Naive thymus-derived CD4-positive, alpha-beta T cell (primary cell): Measurements from ENCODE around the gene HEG1. TPM values are rescaled to one million over a fixed set of nuclear protein-coding genes. Genes with fewer than 3 reads are reported as not detected.

ENCODE experiments used
- ATAC-seq: fragments of 150-1000 bp; cut with Tn5 transposase; 2 replicates; pipeline ENCODE4 v1.10.0; 2021; ENCODE audit warnings: mild to moderate bottlenecking, moderate library complexity
- CTCF ChIA-PET: fragments of 350-600 bp; sonication (Branson Sonifier 250); formaldehyde crosslinking; loops from one replicate; lab custom pipeline; 2021; ENCODE audit warnings: antibody characterized with exemption; lab: Charles Lee
- POLR2A ChIA-PET: fragments of 350-600 bp; sonication (Branson Sonifier 250); formaldehyde crosslinking; loops from one replicate; lab custom pipeline; 2021; ENCODE audit warnings: antibody characterized with exemption, inconsistent platforms; lab: Charles Lee
- DNase-seq, 9 donors: peaks; one replicate each; pipeline versions ENCODE4 v3.0.0 to v3.0.0-alpha.2; 2020 to 2022; ENCODE audit warnings: mixed read lengths in 1 of 9
- H3K27ac ChIP-seq: one replicate; pipeline ENCODE4 v1.7.0; 2013; ENCODE audit warnings: mild to moderate bottlenecking, low read depth, low read length, moderate library complexity
- H3K27me3 ChIP-seq, 2 donors: one replicate each; pipeline ENCODE4 v1.7.0; 2013; ENCODE audit warnings: low read length in 2 of 2, mild to moderate bottlenecking in 2 of 2, moderate library complexity in 2 of 2; ENCODE audit not compliant: control insufficient read depth in 2 of 2, insufficient read depth in 2 of 2
- H3K36me3 ChIP-seq, 3 experiments: 1 replicate in 2 of 3; 2 replicates in 1 of 3; pipeline ENCODE4 v1.7.0; 2013; ENCODE audit warnings: low read length in 3 of 3, mild to moderate bottlenecking in 3 of 3, moderate library complexity in 1 of 3; ENCODE audit not compliant: insufficient read depth in 3 of 3, control insufficient read depth in 2 of 3
- H3K4me1 ChIP-seq, 2 donors: one replicate each; pipeline ENCODE4 v1.7.0; 2013; ENCODE audit warnings: low read length in 2 of 2, mild to moderate bottlenecking in 2 of 2, moderate library complexity in 1 of 2; ENCODE audit not compliant: control insufficient read depth in 2 of 2, insufficient read depth in 2 of 2
- H3K4me3 ChIP-seq: 2 replicates; pipeline ENCODE4 v1.7.0; 2013; ENCODE audit warnings: mild to moderate bottlenecking, low read length
- H3K9me3 ChIP-seq, 3 experiments: 1 replicate in 2 of 3; 2 replicates in 1 of 3; pipeline ENCODE4 v1.7.0; 2013; ENCODE audit warnings: low read length in 3 of 3; ENCODE audit not compliant: control insufficient read depth in 2 of 3
- H3K27ac Mint-ChIP-seq, 9 donors: one replicate each; pipeline ENCODE4 v1.8.0; 2020 to 2022; ENCODE audit warnings: mixed read lengths in 9 of 9, mild to moderate bottlenecking in 8 of 9, moderate library complexity in 5 of 9, inconsistent platforms in 2 of 9
- H3K27me3 Mint-ChIP-seq, 5 donors: one replicate each; pipeline ENCODE4 v1.8.0; 2021 to 2022; ENCODE audit warnings: mixed read lengths in 5 of 5, mild to moderate bottlenecking in 1 of 5
- H3K36me3 Mint-ChIP-seq, 5 donors: one replicate each; pipeline ENCODE4 v1.8.0; 2020 to 2022; ENCODE audit warnings: mixed read lengths in 5 of 5, mild to moderate bottlenecking in 3 of 5, inconsistent platforms in 1 of 5
- H3K4me1 Mint-ChIP-seq, 7 donors: one replicate each; pipeline ENCODE4 v1.8.0; 2020 to 2022; ENCODE audit warnings: mixed read lengths in 7 of 7, mild to moderate bottlenecking in 3 of 7, inconsistent platforms in 1 of 7
- H3K4me3 Mint-ChIP-seq, 10 donors: one replicate each; pipeline ENCODE4 v1.8.0; 2020 to 2022; ENCODE audit warnings: mild to moderate bottlenecking in 10 of 10, mixed read lengths in 10 of 10, moderate library complexity in 6 of 10, inconsistent platforms in 2 of 10
- H3K9me3 Mint-ChIP-seq, 11 donors: one replicate each; pipeline ENCODE4 v1.8.0; 2020 to 2022; ENCODE audit warnings: mixed read lengths in 11 of 11, mild to moderate bottlenecking in 4 of 11, inconsistent platforms in 1 of 11, moderate library complexity in 1 of 11
- intact Hi-C, 2 donors: fragments of 100-400 bp; cut with micrococcal nuclease; formaldehyde crosslinking; loops; one replicate each; pipeline ENCODE4 v1.15.1; 2023
- polyA plus RNA-seq, 2 donors: library from polyadenylated mRNA; unstranded; fragments of 300-500 nt; fragmentation: Illumina TruSeq; gene quantifications; one replicate each; pipeline ENCODE4 v1.2.3, GENCODE V29; 2021
- total RNA-seq, 6 experiments: library from RNA in 5 of 6; stranded (reverse) in 5 of 6; gene quantifications; 1 replicate in 5 of 6; 2 replicates in 1 of 6; pipeline ENCODE4 v1.2.3 and lab custom pipeline; 2021 to 2026

The HEG1 gene
- total and polyA plus RNA-seq, 7 experiments from 2014 or later: 2.1 to 45.4 (median 17.6) TPM

DNA sequence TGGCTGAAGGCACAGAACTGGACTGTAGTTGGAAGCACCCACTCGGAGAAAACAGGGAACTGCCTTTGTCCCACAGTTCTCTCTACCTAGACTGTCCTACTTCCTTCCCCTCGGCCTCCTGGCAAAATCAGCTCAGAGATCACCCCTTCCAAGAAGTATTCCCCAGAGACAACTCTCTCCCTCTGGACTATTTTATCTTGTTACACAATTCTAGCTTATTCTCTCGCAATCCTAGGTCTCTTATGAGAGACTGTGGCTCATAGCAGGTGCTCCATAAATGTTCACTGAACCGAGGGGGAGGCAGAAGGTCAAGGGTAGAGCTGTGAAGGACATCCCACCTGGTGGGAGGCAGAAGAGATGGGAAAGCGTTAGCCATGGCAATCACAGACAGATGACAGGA, 10.6 kb downstream of the HEG1 start:
- peaks cover 0 to 5% (median 0%) of the 10 kb centered on the region in 3 experiments for H3K36me3 ChIP-seq
- ChIA-PET CTCF (no interaction called here), POLR2A (interaction anchor here (0.6 to 1.0 kb wide), 2 partner anchors 41 to 280 kb away, joined by 3 read pairs; no protein-coding TSS in a partner anchor)
- no peak overlapping the region for H3K4me3 ChIP-seq
- H3K4me1 ChIP-seq: peaks cover under 1 to 7% of the 10 kb centered on the region in 2 donors
- no peaks in the 10 kb centered on the region for H3K27me3 ChIP-seq
- no peaks in the 10 kb centered on the region for H3K9me3 ChIP-seq
- no peak overlapping the region for H3K4me3 Mint-ChIP-seq
- ATAC-seq: no peak
- no peaks in the 10 kb centered on the region for H3K27me3 Mint-ChIP-seq
- no peak overlapping the region for H3K27ac Mint-ChIP-seq
- peaks cover 24 to 52% (median 37%) of the 10 kb centered on the region in 7 donors for H3K4me1 Mint-ChIP-seq
- no peak overlapping the region for H3K27ac ChIP-seq
- H3K9me3 Mint-ChIP-seq: peaks cover 0 to 2% (median 0%) of the 10 kb centered on the region in 11 donors
- intact Hi-C loops: no loop called here
- H3K36me3 Mint-ChIP-seq: peaks cover 4 to 30% (median 15%) of the 10 kb centered on the region in 5 donors
- DNase-seq: no peak

DNA sequence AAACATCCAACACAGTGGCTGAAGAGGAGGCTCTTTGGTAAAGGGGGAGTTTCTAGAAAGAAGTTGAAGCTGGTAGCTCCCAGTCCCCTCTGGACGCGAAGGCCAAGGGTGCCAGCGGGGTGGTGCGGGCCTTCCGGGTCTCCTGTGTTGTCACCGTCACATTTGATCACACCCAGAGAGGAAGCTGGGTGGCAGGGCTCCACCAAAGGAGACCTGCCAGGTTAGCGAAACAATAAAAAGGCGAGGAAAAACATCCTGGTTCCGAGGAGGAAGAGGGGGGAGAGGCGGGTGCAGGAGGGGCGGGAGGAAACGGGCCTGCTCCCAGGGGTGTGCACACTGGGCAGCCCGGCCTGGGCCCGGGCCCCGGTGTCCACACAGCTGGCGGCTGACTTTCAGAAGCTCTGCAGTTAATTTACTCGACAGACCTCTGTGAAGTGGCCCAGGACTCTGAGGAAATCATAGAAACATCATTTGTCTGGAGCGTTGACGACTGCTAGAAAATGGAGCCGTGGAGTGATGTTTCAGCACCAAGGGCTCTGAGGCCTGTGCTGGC, 12.1 kb downstream of the HEG1 start:
- H3K27me3 Mint-ChIP-seq: peaks cover 0 to 2% (median 0%) of the 10 kb centered on the region in 5 donors
- Histone ChIP-seq H3K27me3 (no peaks in the 10 kb centered on the region), H3K4me1 (peaks cover 0 to 7% of the 10 kb centered on the region in 2 donors), H3K36me3 (peaks cover 0 to 5% (median 0%) of the 10 kb centered on the region in 3 experiments), H3K9me3 (no peaks in the 10 kb centered on the region), H3K27ac (peak overlapping the region; percentile 7), H3K4me3 (no peak overlapping the region)
- CTCF ChIA-PET: no interaction called here
- H3K36me3 Mint-ChIP-seq: peaks cover 0 to 33% (median 8%) of the 10 kb centered on the region in 5 donors
- DNase-seq (no peak), ATAC-seq (no peak)
- POLR2A ChIA-PET: no interaction called here
- H3K9me3 Mint-ChIP-seq: peaks cover 0 to 2% (median 0%) of the 10 kb centered on the region in 11 donors
- peaks cover 21 to 55% (median 40%) of the 10 kb centered on the region in 7 donors for H3K4me1 Mint-ChIP-seq
- H3K4me3 Mint-ChIP-seq: no peak overlapping the region
- H3K27ac Mint-ChIP-seq: peak overlapping the region in 2 of 9 donors; percentile 31 to 81
- intact Hi-C loops: no loop called here

DNA sequence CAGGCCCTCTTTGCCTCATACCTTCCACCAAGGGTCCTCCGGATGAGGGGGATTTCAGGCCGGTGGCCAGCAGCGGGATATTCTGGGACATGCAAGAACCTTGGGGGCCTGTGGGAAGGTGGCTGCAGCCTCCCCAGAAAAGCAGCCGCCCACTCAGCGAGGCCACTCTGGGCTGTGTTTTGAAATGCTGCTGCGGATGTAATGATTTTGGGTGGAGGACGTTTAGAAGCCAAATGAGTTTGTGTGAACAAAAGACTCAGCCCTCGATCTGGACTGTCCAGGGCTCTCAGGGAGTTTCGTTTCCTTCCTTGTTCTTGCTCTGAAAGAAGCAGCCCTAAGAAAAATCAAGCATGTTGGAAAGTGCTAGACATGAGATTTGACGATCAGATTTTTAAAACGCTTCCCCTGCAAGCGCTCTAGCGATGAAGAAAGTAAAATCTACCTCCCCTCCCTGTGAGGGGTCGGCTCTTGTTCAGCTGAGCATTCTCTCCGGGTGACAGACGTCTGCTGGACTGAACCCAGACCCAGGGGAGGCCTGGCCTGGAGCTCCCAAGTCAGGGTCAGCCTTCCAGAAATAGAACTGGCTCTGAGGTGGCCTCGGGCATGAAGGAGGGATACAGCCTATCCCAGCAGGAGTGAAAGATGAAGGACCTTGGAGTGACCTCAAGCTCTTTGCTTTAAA, 12.9 kb downstream of the HEG1 start:
- ChIA-PET POLR2A (interaction anchor here (0.8 kb wide), 1 partner anchor 10 kb away, joined by 3 read pairs; no protein-coding TSS in a partner anchor), CTCF (no interaction called here)
- no peak for DNase-seq
- Histone ChIP-seq H3K4me3 (no peak overlapping the region), H3K9me3 (no peaks in the 10 kb centered on the region), H3K36me3 (peaks cover 0 to 5% (median 0%) of the 10 kb centered on the region in 3 experiments), H3K27ac (no peak overlapping the region), H3K27me3 (no peaks in the 10 kb centered on the region), H3K4me1 (peaks cover 3 to 7% of the 10 kb centered on the region in 2 donors)
- intact Hi-C loops: no loop called here
- Mint-ChIP-seq H3K9me3 (peaks cover 0 to 2% (median 0%) of the 10 kb centered on the region in 11 donors), H3K4me3 (no peak overlapping the region), H3K27me3 (peaks cover 0 to 2% (median 0%) of the 10 kb centered on the region in 5 donors), H3K4me1 (peaks cover 16 to 51% (median 39%) of the 10 kb centered on the region in 7 donors), H3K36me3 (peaks cover 0 to 36% (median 8%) of the 10 kb centered on the region in 5 donors), H3K27ac (peak overlapping the region in 3 of 9 donors; percentile 31 to 72 (median 50))
- no peak for ATAC-seq

DNA sequence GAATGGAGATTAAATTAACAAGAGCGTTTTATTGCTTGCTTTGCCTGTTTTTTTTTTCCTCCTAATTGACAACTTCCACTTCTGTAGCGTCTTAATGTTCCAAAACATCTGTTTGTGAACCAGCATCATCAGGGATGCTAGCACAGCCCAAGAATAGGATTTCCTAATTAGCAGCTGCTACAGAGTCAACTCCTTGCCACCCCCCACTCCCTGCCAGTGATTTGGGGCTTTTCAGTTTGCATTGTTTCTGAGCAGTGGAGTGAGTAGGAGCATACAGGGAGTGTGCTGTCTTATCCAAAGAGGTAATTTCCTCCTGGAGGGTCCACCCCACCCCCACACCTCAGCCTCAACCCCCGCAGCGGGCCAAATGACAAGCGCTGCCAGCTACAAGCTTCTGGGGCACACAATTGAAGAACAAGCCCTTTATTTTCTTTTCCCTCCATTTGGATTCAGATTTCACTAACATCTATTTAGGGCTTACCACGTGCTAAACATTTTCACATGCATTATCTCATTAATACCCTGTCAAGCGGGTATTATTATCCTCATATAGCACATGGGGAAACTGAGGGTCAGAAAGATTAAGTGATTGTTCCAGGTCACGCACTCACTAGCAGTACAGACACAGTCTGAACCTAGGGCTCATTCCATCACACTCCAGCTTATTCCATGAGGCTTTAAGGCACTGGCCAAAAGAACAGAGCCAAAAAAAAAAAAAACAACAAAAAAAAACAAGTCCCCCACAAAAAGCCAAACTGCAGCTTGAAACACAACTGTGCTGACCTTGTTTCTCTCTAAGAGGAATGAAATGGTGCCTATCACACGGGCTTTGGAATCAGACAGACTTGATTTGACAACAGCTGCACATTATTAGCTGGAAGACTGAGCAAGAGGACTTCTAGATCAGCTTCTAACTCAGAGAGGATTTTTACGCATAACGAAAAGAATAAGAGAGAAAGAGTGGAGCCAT, 16.4 kb downstream of the HEG1 start:
- Mint-ChIP-seq H3K4me1 (peaks cover 18 to 69% (median 38%) of the 10 kb centered on the region in 7 donors), H3K9me3 (peaks cover 0 to 16% (median 6%) of the 10 kb centered on the region in 11 donors), H3K27me3 (peaks cover 0 to 2% (median 0%) of the 10 kb centered on the region in 5 donors), H3K4me3 (no peak overlapping the region), H3K27ac (peak overlapping the region in 4 of 9 donors; percentile 19 to 31 (median 22)), H3K36me3 (peaks cover 3 to 48% (median 18%) of the 10 kb centered on the region in 5 donors)
- ChIA-PET CTCF (interaction anchor here (1.5 kb wide), 1 partner anchor 402 kb away, joined by 3 read pairs; no protein-coding TSS in a partner anchor), POLR2A (interaction anchor here (0.6 kb wide), 1 partner anchor 7 kb away, joined by 3 read pairs; no protein-coding TSS in a partner anchor)
- intact Hi-C loops: loop anchor here in 1 of 2 donors (1.0 kb wide), 1 partner anchor 13 kb away; no protein-coding TSS in a partner anchor
- ATAC-seq (no peak), DNase-seq (no peak)
- Histone ChIP-seq H3K4me3 (no peak overlapping the region), H3K36me3 (peaks cover 0 to 5% (median 0%) of the 10 kb centered on the region in 3 experiments), H3K9me3 (peaks cover 0 to 3% (median 0%) of the 10 kb centered on the region in 3 experiments), H3K4me1 (peaks cover 0 to 3% of the 10 kb centered on the region in 2 donors), H3K27ac (no peak overlapping the region), H3K27me3 (no peaks in the 10 kb centered on the region)

DNA sequence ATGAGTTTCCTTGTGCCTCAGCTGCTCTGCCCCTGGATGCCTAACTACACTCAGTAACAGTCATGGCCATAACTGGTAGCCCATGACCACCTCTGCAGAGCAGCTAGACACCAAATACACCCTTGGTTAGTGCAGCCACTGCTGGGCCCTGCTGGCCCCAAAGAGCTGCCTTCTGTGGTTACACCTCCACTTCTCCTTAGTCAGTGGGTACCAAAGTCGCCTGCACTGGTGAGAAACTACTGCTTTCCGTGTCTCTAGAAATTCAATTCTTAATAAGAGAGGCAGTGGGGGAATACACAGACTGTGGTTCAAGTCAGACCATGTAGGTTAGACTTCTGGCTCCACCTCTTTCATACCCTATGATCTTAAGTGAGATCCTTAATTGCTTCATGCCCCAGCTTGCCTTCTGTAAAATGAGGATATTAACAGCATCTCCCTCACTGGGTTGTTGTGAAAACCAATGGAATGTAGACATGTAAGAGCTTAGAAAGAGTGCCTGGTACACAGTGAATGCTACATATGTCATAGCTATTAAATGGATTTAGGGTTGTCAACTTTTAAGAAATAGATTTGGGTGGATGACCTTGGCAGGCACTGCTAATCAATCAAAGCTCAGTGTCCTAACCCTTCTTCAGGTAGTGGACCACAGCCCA, 18.2 kb downstream of the HEG1 start:
- H3K27ac ChIP-seq: no peak overlapping the region
- ChIA-PET CTCF (interaction anchor here (0.6 to 1.5 kb wide), 2 partner anchors 118 to 404 kb away, joined by 3 to 5 read pairs; no protein-coding TSS in a partner anchor), POLR2A (no interaction called here)
- intact Hi-C loops: no loop called here
- no peak overlapping the region for H3K4me3 ChIP-seq
- Mint-ChIP-seq H3K4me3 (peak overlapping the region in 1 of 10 donors; percentile 17), H3K9me3 (peaks cover 0 to 16% (median 6%) of the 10 kb centered on the region in 11 donors), H3K27me3 (peaks cover 0 to 2% (median 0%) of the 10 kb centered on the region in 5 donors), H3K36me3 (peaks cover 3 to 58% (median 18%) of the 10 kb centered on the region in 5 donors), H3K4me1 (peaks cover 17 to 72% (median 40%) of the 10 kb centered on the region in 7 donors), H3K27ac (peak overlapping the region in 3 of 9 donors; percentile 8 to 72 (median 15))
- H3K36me3 ChIP-seq: peaks cover 0 to 3% (median 0%) of the 10 kb centered on the region in 3 experiments
- H3K9me3 ChIP-seq: peaks cover 0 to 3% (median 0%) of the 10 kb centered on the region in 3 experiments
- no peaks in the 10 kb centered on the region for H3K27me3 ChIP-seq
- H3K4me1 ChIP-seq: peaks cover 0 to 3% of the 10 kb centered on the region in 2 donors
- DNase-seq (no peak), ATAC-seq (peak; percentile 22)
